GM04503 (cell line): ENCODE measurements around the gene PACSIN2.

Source experiments
- DNase-seq: peaks from one replicate; pipeline ENCODE4 v3.0.0-alpha.2; 2012; ENCODE audit warnings: low read depth

Gene PACSIN2

GRCh38 chr22:42905702-42906183 lies 109.2 kb downstream of the PACSIN2 start:
- DNase-seq: no peak

DNA sequence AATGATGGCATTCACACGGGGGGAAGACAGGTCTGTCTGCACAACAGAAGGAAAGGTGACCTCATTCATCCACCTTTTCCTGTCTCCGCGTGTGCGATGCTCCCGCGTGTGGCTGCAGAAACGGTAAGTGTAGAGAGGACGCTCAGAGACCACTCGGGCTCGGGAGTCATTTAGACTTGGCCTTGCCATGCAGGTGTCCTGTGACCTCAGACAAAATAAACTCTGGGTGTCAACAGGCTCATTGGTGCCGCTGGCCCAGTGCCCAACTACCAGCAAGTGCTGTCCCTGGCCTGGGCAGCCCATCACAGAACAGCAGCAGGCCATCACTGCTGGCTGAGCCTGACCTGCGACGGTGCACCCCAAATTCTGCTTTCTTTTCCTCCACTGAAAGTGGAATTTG lies 109.7 kb downstream of the PACSIN2 start:
- DNase-seq: no peak

- no peak for DNase-seq
Measured at GRCh38 chr22:42904050-42904449, 110.9 kb downstream of the PACSIN2 start.

GRCh38 chr22:42902875-42903510 lies 112.0 kb downstream of the PACSIN2 start:
- DNase-seq: peak; percentile 53

- no peak for DNase-seq
Measured at GRCh38 chr22:42901790-42902508, 113.0 kb downstream of the PACSIN2 start.

DNA sequence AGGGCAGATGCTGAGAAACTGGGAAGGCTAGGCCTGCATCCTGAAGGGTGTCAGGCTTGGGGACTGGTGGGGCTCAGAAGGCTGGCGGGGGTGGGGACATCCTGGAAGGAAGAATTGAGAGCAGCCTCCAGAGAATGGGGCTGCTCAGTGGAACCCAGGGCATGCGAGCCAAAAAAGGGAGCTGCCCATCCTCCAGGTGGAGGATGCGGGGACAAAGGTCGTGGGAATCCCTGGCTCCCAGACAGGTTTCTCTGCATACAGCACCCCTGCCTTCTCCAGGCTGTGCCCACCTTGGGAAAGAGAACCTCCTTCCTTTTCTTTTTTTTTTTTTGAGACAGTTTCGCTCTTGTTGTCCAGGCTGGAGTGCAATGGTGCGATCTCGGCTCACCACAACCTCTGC lies 117.0 kb downstream of the PACSIN2 start:
- DNase-seq: no peak

- no peak for DNase-seq
Measured at GRCh38 chr22:42895541-42895981, 119.4 kb downstream of the PACSIN2 start.

DNA sequence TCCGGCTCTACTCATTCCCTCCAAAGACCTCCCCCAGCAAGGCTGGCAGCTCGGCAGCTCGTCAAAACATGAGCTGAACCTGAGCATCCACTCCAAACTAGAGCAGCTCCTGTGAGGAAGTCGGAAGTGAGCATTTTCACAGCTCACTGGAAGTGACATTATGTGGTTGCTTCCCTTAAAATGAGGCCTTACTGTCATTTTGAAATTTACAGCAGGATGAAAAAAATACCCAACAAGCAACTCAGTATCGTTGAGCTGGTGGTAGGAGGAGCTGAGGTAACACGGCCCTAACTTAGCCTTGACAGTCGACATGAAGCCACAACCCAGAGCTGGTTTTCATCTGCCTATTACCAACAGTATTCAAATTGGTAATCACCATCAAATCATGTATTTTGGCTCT lies 119.9 kb downstream of the PACSIN2 start:
- DNase-seq: no peak

DNA sequence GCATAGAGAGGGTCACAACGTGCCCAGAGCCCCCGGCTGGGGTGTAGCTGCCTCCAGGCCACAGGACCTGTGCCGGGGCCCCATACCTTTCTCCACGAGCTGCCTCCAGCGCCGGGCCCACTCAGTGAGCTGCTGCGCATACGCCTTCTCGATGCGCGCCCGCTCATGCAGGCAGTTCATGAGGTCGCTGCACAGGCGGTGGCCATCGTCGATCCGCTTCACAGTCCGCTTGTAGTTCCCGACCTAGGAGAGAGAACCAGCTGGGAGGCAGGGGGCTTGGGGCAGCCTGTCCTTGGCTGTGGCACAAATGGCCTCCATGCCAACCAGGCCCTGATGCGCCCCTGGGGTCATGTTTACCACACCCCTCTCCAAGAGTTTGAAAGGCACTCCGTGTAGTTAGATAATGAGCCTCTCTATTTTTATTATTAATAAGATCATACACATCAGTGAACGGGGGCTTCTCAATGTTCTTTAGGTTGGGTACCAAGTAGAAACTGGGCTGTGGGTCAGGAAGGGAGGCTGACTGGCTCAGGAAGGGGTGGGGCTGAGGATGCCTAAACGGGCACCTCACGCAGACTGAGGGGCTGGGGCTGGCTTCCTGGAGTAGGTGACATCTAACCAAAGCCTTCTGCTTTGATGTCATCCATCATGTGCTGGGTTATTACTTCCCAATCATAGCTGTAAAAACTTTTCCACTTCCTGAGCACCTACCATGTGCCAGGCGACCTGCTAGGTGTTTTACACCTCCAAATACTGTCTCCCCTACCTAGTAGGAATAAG lies 121.4 kb downstream of the PACSIN2 start:
- no peak for DNase-seq

GRCh38 chr22:42892571-42893316 lies 122.2 kb downstream of the PACSIN2 start:
- DNase-seq: no peak

DNA sequence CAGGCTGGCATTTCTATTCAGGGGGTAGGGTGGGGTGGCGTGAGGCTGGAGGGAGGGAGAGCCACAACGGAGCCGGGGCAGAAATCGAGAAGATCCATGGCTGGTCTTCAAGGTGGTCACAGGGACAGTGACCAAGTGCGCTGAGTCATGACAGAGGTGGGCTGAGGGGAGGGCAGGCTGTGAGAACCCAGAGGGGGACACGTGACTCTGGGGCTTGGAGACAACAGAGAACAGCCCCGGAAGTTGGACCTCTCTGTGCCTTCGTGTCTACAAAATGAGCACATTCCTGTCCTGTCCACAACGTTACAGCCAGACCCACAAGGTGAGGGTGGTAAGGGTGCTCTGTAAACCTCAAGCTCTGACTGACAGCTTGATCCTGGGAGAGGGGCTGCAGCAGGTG lies 122.8 kb downstream of the PACSIN2 start:
- no peak for DNase-seq

- DNase-seq: no peak
Measured at GRCh38 chr22:42891696-42892095, 123.3 kb downstream of the PACSIN2 start.

DNA sequence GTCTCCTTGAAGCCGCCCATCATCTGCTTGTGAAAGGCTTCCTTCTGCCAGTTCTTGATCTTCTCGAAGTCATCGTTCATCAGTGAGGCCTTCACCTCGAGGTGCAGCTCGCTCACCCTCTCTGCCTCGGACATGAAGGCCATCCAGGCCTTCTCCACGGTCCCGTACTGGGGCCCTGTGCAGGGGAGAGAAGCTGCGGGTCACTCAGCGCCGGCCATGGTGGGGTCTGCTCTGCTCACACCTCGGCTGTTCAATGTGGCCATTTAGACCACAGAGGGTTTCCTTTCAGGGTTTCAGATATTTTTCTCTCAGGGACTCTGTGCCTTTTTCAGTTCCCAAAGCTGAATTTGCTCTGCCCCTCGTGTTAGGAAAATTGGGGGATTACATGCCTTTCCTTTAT lies 123.9 kb downstream of the PACSIN2 start:
- DNase-seq: no peak

DNA sequence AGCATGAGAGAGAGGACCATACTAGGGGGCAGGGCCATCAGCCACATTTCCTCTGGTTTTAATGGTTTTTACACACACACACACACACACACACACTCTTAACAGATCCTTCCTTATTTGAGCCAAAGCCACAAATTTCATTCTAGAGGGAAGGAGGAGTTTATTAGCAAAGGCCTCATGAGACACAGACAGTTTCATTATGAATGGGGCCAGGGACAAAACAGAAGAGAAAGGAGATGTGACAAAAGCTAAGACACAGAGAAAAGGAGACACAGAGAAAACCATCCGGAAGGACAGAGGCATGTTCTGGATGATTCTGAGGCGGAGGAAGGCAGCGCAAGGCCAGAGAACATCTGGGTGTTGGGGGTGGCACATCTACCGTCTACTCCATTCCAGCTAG lies 125.6 kb downstream of the PACSIN2 start:
- DNase-seq: no peak

GRCh38 chr22:42887523-42888507 lies 127.1 kb downstream of the PACSIN2 start:
- DNase-seq: no peak

GRCh38 chr22:42887120-42887519 lies 127.8 kb downstream of the PACSIN2 start:
- no peak for DNase-seq

DNA sequence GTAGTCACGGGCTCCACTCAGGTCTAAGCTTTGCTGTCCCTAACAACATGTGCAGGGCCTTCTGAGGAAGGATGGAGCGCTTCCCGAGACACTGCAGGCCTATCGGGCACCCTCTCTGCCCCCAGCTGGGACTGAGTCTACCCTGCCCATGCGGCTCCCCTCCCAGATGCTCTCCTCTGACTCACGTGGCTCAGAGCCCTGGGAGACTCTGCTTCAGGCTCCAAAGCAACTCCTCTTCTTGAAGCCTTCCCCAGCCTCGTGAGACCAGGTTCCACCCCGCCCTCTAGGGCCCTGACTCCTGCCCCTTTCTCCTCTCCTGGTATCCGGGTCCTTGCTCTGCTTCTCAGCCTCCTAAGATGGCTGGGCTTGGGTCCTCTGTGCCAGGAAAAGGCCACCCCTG lies 129.5 kb downstream of the PACSIN2 start:
- DNase-seq: no peak

- DNase-seq: no peak
Measured at GRCh38 chr22:42884616-42885375, 130.2 kb downstream of the PACSIN2 start.

- DNase-seq: no peak
Measured at GRCh38 chr22:42883970-42884369, 131.0 kb downstream of the PACSIN2 start.

DNA sequence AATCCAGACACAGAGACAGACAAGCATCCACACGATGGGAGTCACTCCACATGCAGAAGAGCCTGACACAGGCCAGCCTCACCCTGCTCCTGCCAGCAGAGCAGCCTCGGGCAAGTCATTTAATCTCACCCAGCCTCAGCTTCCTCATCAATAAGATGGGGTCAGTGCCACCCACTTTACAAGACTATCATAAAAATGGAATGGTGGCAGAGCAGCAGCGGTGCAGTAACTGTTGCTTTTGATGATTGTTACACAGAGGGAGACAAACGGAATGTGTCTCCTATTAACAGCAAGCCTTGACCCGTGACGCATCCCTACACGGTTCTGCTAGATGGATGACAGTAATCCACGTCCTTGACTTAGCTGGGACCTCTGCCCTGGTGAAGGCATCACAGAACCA lies 131.8 kb downstream of the PACSIN2 start:
- DNase-seq: no peak
